ENCODE results near the gene PHLDB3. TPM values are rescaled to one million over a fixed set of nuclear protein-coding genes. Genes with fewer than 3 reads are reported as not detected.

The PHLDB3 gene
- total RNA-seq, 1 experiment from 2014 or later, result 8.5 TPM

- Histone ChIP-seq H3K18ac (ENCODE audit: insufficient read length, low read depth, low read length) (no peak overlapping the region), H2BK5ac (ENCODE audit: insufficient read length, low read length) (no peak overlapping the region), H3K4ac (ENCODE audit: low read depth, low read length) (no peak overlapping the region), H4K5ac (ENCODE audit: insufficient read length, low read depth, low read length) (no peak overlapping the region), H3K27ac (ENCODE audit: insufficient read length, low read depth, low read length) (no peak overlapping the region), H4K8ac (replicated peaks; ENCODE audit: insufficient read length, low read depth, low read length) (no peak overlapping the region), H3K4me1 (ENCODE audit: insufficient read depth, low read length) (no peaks in the 10 kb centered on the region), H2BK15ac (ENCODE audit: low read depth, low read length) (no peak overlapping the region), H3K4me2 (ENCODE audit: insufficient read depth, insufficient read length, low read length) (no peak overlapping the region), H3K79me2 (ENCODE audit: insufficient read depth, low read length) (no peaks in the 10 kb centered on the region), H4K91ac (ENCODE audit: insufficient read length, low read depth, low read length) (no peak overlapping the region), H3K79me1 (ENCODE audit: insufficient read depth, low read depth, low read length, poor library complexity, severe bottlenecking) (no peaks in the 10 kb centered on the region), H3K27me3 (ENCODE audit: insufficient read depth, low read length) (no peaks in the 10 kb centered on the region), H3K9ac (ENCODE audit: extremely low read depth, insufficient read length, low read length) (no peak overlapping the region), H3K9me3 (ENCODE audit: control insufficient read depth, low read depth, low read length) (no peaks in the 10 kb centered on the region), H2BK12ac (ENCODE audit: insufficient read length, low read depth, low read length) (no peak overlapping the region), H2BK120ac (ENCODE audit: low read depth, low read length, poor library complexity, severe bottlenecking) (no peak overlapping the region), H3K14ac (ENCODE audit: insufficient read depth, low read length) (no peak overlapping the region), H2BK20ac (ENCODE audit: low read depth, low read length, poor library complexity, severe bottlenecking) (no peak overlapping the region), H3K23ac (ENCODE audit: insufficient read length, low read depth, low read length) (no peak overlapping the region), H3K56ac (ENCODE audit: insufficient read length, low read depth, low read length) (no peak overlapping the region), H3K23me2 (ENCODE audit: insufficient read length, low read depth, low read length, poor library complexity, severe bottlenecking) (no peaks in the 10 kb centered on the region), H4K20me1 (ENCODE audit: control insufficient read depth, insufficient read depth, insufficient read length) (no peaks in the 10 kb centered on the region), H2AFZ (ENCODE audit: low read length) (no peak overlapping the region), H2AK5ac (ENCODE audit: insufficient read length, low read length) (no peak overlapping the region), H3T11ph (ENCODE audit: low read length) (no peak overlapping the region)
- H3K27ac Mint-ChIP-seq, result no peak overlapping the region; a peak in 1 of 7 replicates
- H3K36me3 Mint-ChIP-seq (ENCODE audit: insufficient read depth in 1 of 3, low read depth in 3 of 3), result peaks cover 0 to 7% (median under 1%) of the 10 kb centered on the region in 3 experiments; a peak in 2 of 7 replicates
- no peak for DNase-seq
- no CpG with 5 or more reads among the region's 3 CpGs for WGBS (ENCODE audit: extremely low coverage, insufficient read length, low lambda C conversion rate)
- no peak overlapping the region for H3K4me3 Mint-ChIP-seq
- TF ChIP-seq, protein P1, sequence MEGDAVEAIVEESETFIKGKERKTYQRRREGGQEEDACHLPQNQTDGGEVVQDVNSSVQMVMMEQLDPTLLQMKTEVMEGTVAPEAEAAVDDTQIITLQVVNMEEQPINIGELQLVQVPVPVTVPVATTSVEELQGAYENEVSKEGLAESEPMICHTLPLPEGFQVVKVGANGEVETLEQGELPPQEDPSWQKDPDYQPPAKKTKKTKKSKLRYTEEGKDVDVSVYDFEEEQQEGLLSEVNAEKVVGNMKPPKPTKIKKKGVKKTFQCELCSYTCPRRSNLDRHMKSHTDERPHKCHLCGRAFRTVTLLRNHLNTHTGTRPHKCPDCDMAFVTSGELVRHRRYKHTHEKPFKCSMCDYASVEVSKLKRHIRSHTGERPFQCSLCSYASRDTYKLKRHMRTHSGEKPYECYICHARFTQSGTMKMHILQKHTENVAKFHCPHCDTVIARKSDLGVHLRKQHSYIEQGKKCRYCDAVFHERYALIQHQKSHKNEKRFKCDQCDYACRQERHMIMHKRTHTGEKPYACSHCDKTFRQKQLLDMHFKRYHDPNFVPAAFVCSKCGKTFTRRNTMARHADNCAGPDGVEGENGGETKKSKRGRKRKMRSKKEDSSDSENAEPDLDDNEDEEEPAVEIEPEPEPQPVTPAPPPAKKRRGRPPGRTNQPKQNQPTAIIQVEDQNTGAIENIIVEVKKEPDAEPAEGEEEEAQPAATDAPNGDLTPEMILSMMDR (conservative IDR thresholded peaks at IDR 0.05), result no peak
- peaks cover under 1% of the 10 kb centered on the region in 2 experiments; a peak in 3 of 4 replicates for H3K4me1 Mint-ChIP-seq
- peaks cover 7% of the 10 kb centered on the region for H3K27me3 Mint-ChIP-seq (ENCODE audit: low read depth)
- no peaks in the 10 kb centered on the region; a peak in 1 of 5 replicates for H3K9me3 Mint-ChIP-seq
These were observed 24.0 kb downstream of the PHLDB3 start for GRCh38 chr19:43480574-43480973.
